GM12878 (cell line): ENCODE data around the gene ESR1. TPM values are rescaled to one million over a fixed set of nuclear protein-coding genes. Genes with fewer than 3 reads are reported as not detected.

ENCODE experiments used
- ATAC-seq: fragments of 200-7000 bp; cut with Tn5 transposase; 3 replicates; pipeline ENCODE4 v1.9.1; 2020; ENCODE audit warnings: mild to moderate bottlenecking, moderate library complexity
- BruUV-seq: library from RNA; stranded (reverse); fragments of 400-500 nt; replicated peaks from 2 replicates; lab custom pipeline; 2021; lab: Mats Ljungman, UMichigan
- CTCF ChIA-PET: fragments of 300-600 bp; sonication (Branson Sonifier 250); formaldehyde crosslinking; extraction: SDS; loops from one replicate; lab custom pipeline; 2021; ENCODE audit warnings: inconsistent platforms; lab: Yijun Ruan, JAX
- POLR2A ChIA-PET: fragments of 350-600 bp; formaldehyde crosslinking; extraction: SDS; loops from one replicate; lab custom pipeline; 2021; ENCODE audit warnings: inconsistent platforms; lab: Charles Lee
- RAD21 ChIA-PET: fragments of 300-600 bp; sonication (Branson Sonifier 250); formaldehyde crosslinking; loops from one replicate; lab custom pipeline; 2023; ENCODE audit warnings: antibody characterized with exemption; ENCODE audit not compliant: unreplicated experiment; lab: Charles Lee
- SMC1A ChIA-PET: fragments of 300-600 bp; sonication (Branson Sonifier 250); formaldehyde crosslinking; loops from one replicate; lab custom pipeline; 2023; ENCODE audit not compliant: unreplicated experiment, uncharacterized antibody; lab: Charles Lee
- DNase-seq: peaks from one replicate; pipeline ENCODE4 v3.0.0-alpha.2; 2011; ENCODE audit warnings: low read depth, low spot score
- FAIRE-seq: peaks from 3 replicates; lab custom pipeline; 2011; peaks lifted over from hg19 to GRCh38; lab: Jason Lieb, UNC
- H2AFZ ChIP-seq: 2 replicates; pipeline ENCODE4 v1.6.0; 2011; ENCODE audit warnings: low read depth, low read length, control low read depth; ENCODE audit not compliant: control insufficient read depth
- H3K27ac ChIP-seq: 2 replicates; pipeline ENCODE4 v1.5.1; 2011; ENCODE audit warnings: control low read depth; ENCODE audit not compliant: control insufficient read depth, insufficient read depth
- H3K27me3 ChIP-seq, 2 experiments: replicated peaks in 1 of 2; 2 replicates each; pipeline versions ENCODE4 v1.6.0 to v1.6.1; 2011; ENCODE audit warnings: low read length in 1 of 2; ENCODE audit not compliant: control insufficient read depth in 2 of 2, insufficient read depth in 2 of 2
- H3K36me3 ChIP-seq, 2 experiments: 2 replicates each; pipeline ENCODE4 v1.5.1; 2011; ENCODE audit warnings: low read length in 1 of 2; ENCODE audit not compliant: control insufficient read depth in 2 of 2, insufficient read depth in 2 of 2
- H3K4me1 ChIP-seq: 2 replicates; pipeline ENCODE4 v1.6.1; 2011; ENCODE audit warnings: mild to moderate bottlenecking, low read length, moderate library complexity, mixed read lengths; ENCODE audit not compliant: control insufficient read depth, insufficient read depth
- H3K4me2 ChIP-seq: 2 replicates; pipeline ENCODE4 v1.6.0; 2011; ENCODE audit warnings: control low read depth; ENCODE audit not compliant: control insufficient read depth, insufficient read depth
- H3K4me3 ChIP-seq: fragments of 200-600 bp; sonication (generic); 2 replicates; pipeline ENCODE4 v1.5.1; 2016
- H3K79me2 ChIP-seq: 2 replicates; pipeline ENCODE4 v1.6.0; 2011; ENCODE audit warnings: low read length; ENCODE audit not compliant: control insufficient read depth, insufficient read depth
- H3K9ac ChIP-seq: 2 replicates; pipeline ENCODE4 v1.8.0; 2011; ENCODE audit warnings: low read length, control low read depth, mixed read lengths; ENCODE audit not compliant: control insufficient read depth, insufficient read depth
- H3K9me3 ChIP-seq: replicated peaks from 3 replicates; pipeline ENCODE4 v1.5.1; 2011; ENCODE audit warnings: mild to moderate bottlenecking, low read length; ENCODE audit not compliant: control insufficient read depth, insufficient read depth
- H4K20me1 ChIP-seq: 2 replicates; pipeline ENCODE4 v1.6.0; 2011; ENCODE audit not compliant: control insufficient read depth, insufficient read depth
- FOXM1 ChIP-seq: IDR thresholded peaks from 2 replicates; pipeline ENCODE4 v1.6.1; 2012; ENCODE audit warnings: low read depth, mild to moderate bottlenecking, inconsistent platforms, low read length, moderate library complexity
- JUND ChIP-seq: IDR thresholded peaks from 2 replicates; pipeline ENCODE4 v1.6.1; 2012; ENCODE audit warnings: low read depth, mild to moderate bottlenecking, low read length, improper control_type of control experiment, moderate library complexity
- NR2C2 ChIP-seq: IDR thresholded peaks from 2 replicates; pipeline ENCODE4 v1.6.1; 2011; ENCODE audit warnings: borderline replicate concordance, low read depth; ENCODE audit not compliant: control insufficient read depth, insufficient read length
- SPI1 ChIP-seq: IDR thresholded peaks from 2 replicates; pipeline ENCODE4 v1.6.1; 2011; ENCODE audit warnings: low read depth, mild to moderate bottlenecking, low read length, moderate library complexity, borderline replicate concordance; ENCODE audit not compliant: insufficient read depth
- SUPT20H ChIP-seq: IDR thresholded peaks from 2 replicates; pipeline ENCODE4 v1.6.1; 2011; ENCODE audit warnings: low read depth, mild to moderate bottlenecking, low read length, moderate library complexity, borderline replicate concordance; ENCODE audit not compliant: control insufficient read depth
- TCF3 ChIP-seq: IDR thresholded peaks from 2 replicates; pipeline ENCODE4 v1.6.1; 2012; ENCODE audit warnings: low read depth, mild to moderate bottlenecking, low read length, borderline replicate concordance; ENCODE audit not compliant: insufficient read depth
- WGBS: methylation state at CpG from one replicate; pipeline ENCODE4 v1.1.6; 2016; ENCODE audit warnings: low lambda C conversion rate; ENCODE audit not compliant: insufficient replicate concordance, insufficient coverage; ENCODE audit errors: missing lambda C conversion rate; 5-methylcytosine and 5-hydroxymethylcytosine counted together
- in situ Hi-C: fragments of 300-500 bp; cut with MboI; formaldehyde crosslinking; loops from 9 replicates; pipeline ENCODE4 v1.14.3; 2018; ENCODE audit warnings: mixed read lengths
- intact Hi-C: fragments of 100-400 bp; cut with micrococcal nuclease; formaldehyde crosslinking; loops from one replicate; pipeline ENCODE4 v1.14.2; 2022; ENCODE audit not compliant: unreplicated experiment
- polyA plus RNA-seq, 11 experiments: library from polyadenylated mRNA; depleted of rRNA in 4 of 11; unstranded in 6 of 11; stranded (reverse) in 5 of 11; fragments of >200 nt; fragmentation: Nextera tagmentation in 4 of 11; fragmentation: Illumina TruSeq in 1 of 11; extraction: Ambion mirVana in 4 of 11; extraction: Trizol in 1 of 11; gene quantifications; 1 replicate in 1 of 11; 2 replicates in 10 of 11; pipeline versions ENCODE4 v1.2.1 to v1.2.3, GENCODE V29; 2011 to 2016; ENCODE audit warnings: inconsistent platforms in 2 of 11, missing spikeins in 2 of 11, low read depth in 1 of 11
- total RNA-seq, 4 experiments: library from RNA; depleted of rRNA in 3 of 4; stranded (reverse); fragments of >200 nt in 3 of 4; fragmentation: Illumina TruSeq in 1 of 4; extraction: Trizol in 1 of 4; gene quantifications; 2 replicates each; pipeline versions ENCODE4 v1.2.1 to v1.2.3, GENCODE V29; 2013 to 2021

ESR1 gene
- total and polyA plus RNA-seq, 10 of the 15 experiments (the other 5 are each of a cell fraction or from before 2014, with no cell fraction given): 0.03 to 0.51 (median 0.21) TPM; not detected in 4

GRCh38 chr6:151806757-151807512, 547 bp upstream of the ESR1 start:
- POLR2A ChIA-PET: no interaction called here
- ATAC-seq (peak; percentile 67), FAIRE-seq (no peak), DNase-seq (no peak)
- no peak for TF ChIP-seq JUND
- no peak for TF ChIP-seq NR2C2
- no peak for TF ChIP-seq SUPT20H
- no peak for TF ChIP-seq SPI1
- TF ChIP-seq FOXM1: no peak
- TF ChIP-seq TCF3: no peak
- WGBS: 11% methylated on average over 20 of the region's 20 CpGs
- CTCF ChIA-PET: no interaction called here
- Histone ChIP-seq H3K9me3 (no peaks in the 10 kb centered on the region), H3K4me2 (no peak overlapping the region), H4K20me1 (no peaks in the 10 kb centered on the region), H3K79me2 (no peaks in the 10 kb centered on the region), H3K9ac (no peak overlapping the region), H3K27me3 (peaks cover 11 to 16% of the 10 kb centered on the region in 2 experiments), H3K4me1 (no peaks in the 10 kb centered on the region), H3K36me3 (no peaks in the 10 kb centered on the region), H3K27ac (no peak overlapping the region), H3K4me3 (no peak overlapping the region), H2AFZ (no peak overlapping the region)
- in situ Hi-C loops: no loop called here
- RAD21 ChIA-PET: interaction anchor here (1.4 kb wide), 1 partner anchor 117 kb away, joined by 6 read pairs; no protein-coding TSS in a partner anchor
- SMC1A ChIA-PET: interaction anchor here (1.4 kb wide), 1 partner anchor 34 kb away, joined by 3 read pairs; no protein-coding TSS in a partner anchor
- intact Hi-C loops: no loop called here
- no TSS peak for BruUV-seq
